HepG2 (cell line): Measurements from ENCODE around the gene ARID3C. TPM values are rescaled to one million over a fixed set of nuclear protein-coding genes. Genes with fewer than 3 reads are reported as not detected.

Experiments used
- CEBPG ChIP-seq: IDR thresholded peaks from 2 replicates; pipeline ENCODE4 v1.6.1; 2016
- DNMT3B ChIP-seq: conservative IDR thresholded peaks from 2 replicates; pipeline ENCODE4 v1.6.1; 2016; ENCODE audit warnings: missing biosample characterization, control low read depth
- GFI1 ChIP-seq: sonication (generic); formaldehyde crosslinking; IDR thresholded peaks from 2 replicates; pipeline ENCODE4 v1.5.0; 2020; ENCODE audit warnings: missing genetic modification reagents, mild to moderate bottlenecking, borderline replicate concordance
- GTF3A ChIP-seq: sonication (generic); formaldehyde crosslinking; conservative IDR thresholded peaks from 2 replicates; pipeline ENCODE4 v1.4.0; 2020; ENCODE audit warnings: mild to moderate bottlenecking, missing genetic modification reagents
- HES4 ChIP-seq: sonication (generic); formaldehyde crosslinking; IDR thresholded peaks from 2 replicates; pipeline ENCODE4 v1.9.0; 2021; ENCODE audit warnings: mild to moderate bottlenecking, missing genetic modification reagents, borderline replicate concordance
- ISX ChIP-seq: sonication (generic); formaldehyde crosslinking; conservative IDR thresholded peaks from 2 replicates; pipeline ENCODE4 v1.5.0; 2020; ENCODE audit warnings: missing genetic modification reagents
- KDM2A ChIP-seq: sonication (generic); formaldehyde crosslinking; IDR thresholded peaks from 2 replicates; pipeline ENCODE4 v1.4.0; 2020; ENCODE audit warnings: low read depth, missing genetic modification reagents, borderline replicate concordance
- MEF2D ChIP-seq: sonication (generic); formaldehyde crosslinking; IDR thresholded peaks from 2 replicates; pipeline ENCODE4 v1.5.1; 2020; ENCODE audit warnings: mild to moderate bottlenecking, missing genetic modification reagents
- NFE2 ChIP-seq: sonication (generic); formaldehyde crosslinking; IDR thresholded peaks from 2 replicates; pipeline ENCODE4 v1.4.0; 2020; ENCODE audit warnings: missing genetic modification reagents
- NFIB ChIP-seq: sonication (generic); formaldehyde crosslinking; IDR thresholded peaks from 2 replicates; pipeline ENCODE4 v1.9.0; 2021; ENCODE audit warnings: missing genetic modification reagents, mild to moderate bottlenecking, borderline replicate concordance
- PHB2 ChIP-seq: fragments of 450-650 bp; IDR thresholded peaks from 2 replicates; pipeline ENCODE4 v1.6.1; 2018; ENCODE audit not compliant: partially characterized antibody
- RFXAP ChIP-seq: sonication (generic); formaldehyde crosslinking; IDR thresholded peaks from 2 replicates; pipeline ENCODE4 v1.4.0; 2020; ENCODE audit warnings: missing genetic modification reagents, borderline replicate concordance
- TAF15 ChIP-seq: fragments of 200-400 bp; formaldehyde crosslinking; IDR thresholded peaks from one replicate; pipeline ENCODE4 v1.6.1; 2018; ENCODE audit warnings: mild to moderate bottlenecking, low read depth, low read length; ENCODE audit not compliant: poor library complexity, severe bottlenecking
- ZNF124 ChIP-seq: sonication (generic); formaldehyde crosslinking; IDR thresholded peaks from 2 replicates; pipeline ENCODE4 v1.4.0; 2020; ENCODE audit warnings: missing genetic modification reagents
- ZNF264 ChIP-seq: sonication (generic); formaldehyde crosslinking; IDR thresholded peaks from 2 replicates; pipeline ENCODE4 v1.4.0; 2020; ENCODE audit warnings: missing genetic modification reagents
- ZNF296 ChIP-seq: sonication (generic); formaldehyde crosslinking; conservative IDR thresholded peaks from 2 replicates; pipeline ENCODE4 v1.5.0; 2020; ENCODE audit warnings: mild to moderate bottlenecking, missing genetic modification reagents
- ZNF431 ChIP-seq: sonication (generic); formaldehyde crosslinking; IDR thresholded peaks from 2 replicates; pipeline ENCODE4 v1.9.0; 2022; ENCODE audit warnings: missing genetic modification reagents, low read depth, mild to moderate bottlenecking, borderline replicate concordance
- ZNF468 ChIP-seq: sonication (generic); formaldehyde crosslinking; IDR thresholded peaks from 2 replicates; pipeline ENCODE4 v1.8.0; 2022; ENCODE audit warnings: mild to moderate bottlenecking, moderate library complexity, missing genetic modification reagents
- ZNF660 ChIP-seq: sonication (generic); formaldehyde crosslinking; IDR thresholded peaks from 2 replicates; pipeline ENCODE4 v1.5.1; 2020; ENCODE audit warnings: mild to moderate bottlenecking, low read depth, missing genetic modification reagents, borderline replicate concordance
- ZNF737 ChIP-seq: sonication (generic); formaldehyde crosslinking; IDR thresholded peaks from 2 replicates; pipeline ENCODE4 v1.5.0; 2020; ENCODE audit warnings: missing genetic modification reagents, mild to moderate bottlenecking, borderline replicate concordance
- polyA plus RNA-seq, 8 experiments: library from polyadenylated mRNA; depleted of rRNA in 3 of 8; stranded (reverse) in 7 of 8; unstranded in 1 of 8; fragments of >200 nt; fragmentation: Illumina TruSeq in 4 of 8; extraction: Trizol in 4 of 8; gene quantifications; 2 replicates each; pipeline versions ENCODE4 v1.2.1 to v1.2.3, GENCODE V29; 2011 to 2016; ENCODE audit warnings: low read depth in 4 of 8, missing spikeins in 1 of 8, mixed read lengths in 1 of 8; ENCODE audit not compliant: insufficient read depth in 1 of 8
- total RNA-seq, 5 experiments: library from RNA; depleted of rRNA; stranded (reverse); fragments of >200 nt; fragmentation: Illumina TruSeq; extraction: Trizol; gene quantifications; 2 replicates each; pipeline ENCODE4 v1.2.3, GENCODE V29; 2016; ENCODE audit warnings: low read depth in 1 of 5
- TF ChIP-seq, protein P1 (sequence below): conservative IDR thresholded peaks from 2 replicates; pipeline ENCODE4 v1.6.1; 2018; ENCODE audit warnings: missing genetic modification reagents
- TF ChIP-seq, protein P2 (sequence below): sonication (generic); formaldehyde crosslinking; IDR thresholded peaks from 2 replicates; pipeline ENCODE4 v1.5.0; 2020; ENCODE audit warnings: missing genetic modification reagents
- TF ChIP-seq, protein P3 (sequence below): sonication (generic); formaldehyde crosslinking; IDR thresholded peaks from 2 replicates; pipeline ENCODE4 v1.4.0; 2020; ENCODE audit warnings: missing genetic modification reagents
- TF ChIP-seq, protein P4 (sequence below): sonication (generic); formaldehyde crosslinking; IDR thresholded peaks from 2 replicates; pipeline ENCODE4 v1.5.0; 2020; ENCODE audit warnings: missing genetic modification reagents
- TF ChIP-seq, protein P5 (sequence below): IDR thresholded peaks from 2 replicates; pipeline ENCODE4 v1.6.1; 2016

The ARID3C gene
- total and polyA plus RNA-seq, 2 of the 13 experiments (the other 11 are each of a cell fraction or from before 2014, with no cell fraction given), result not detected

DNA sequence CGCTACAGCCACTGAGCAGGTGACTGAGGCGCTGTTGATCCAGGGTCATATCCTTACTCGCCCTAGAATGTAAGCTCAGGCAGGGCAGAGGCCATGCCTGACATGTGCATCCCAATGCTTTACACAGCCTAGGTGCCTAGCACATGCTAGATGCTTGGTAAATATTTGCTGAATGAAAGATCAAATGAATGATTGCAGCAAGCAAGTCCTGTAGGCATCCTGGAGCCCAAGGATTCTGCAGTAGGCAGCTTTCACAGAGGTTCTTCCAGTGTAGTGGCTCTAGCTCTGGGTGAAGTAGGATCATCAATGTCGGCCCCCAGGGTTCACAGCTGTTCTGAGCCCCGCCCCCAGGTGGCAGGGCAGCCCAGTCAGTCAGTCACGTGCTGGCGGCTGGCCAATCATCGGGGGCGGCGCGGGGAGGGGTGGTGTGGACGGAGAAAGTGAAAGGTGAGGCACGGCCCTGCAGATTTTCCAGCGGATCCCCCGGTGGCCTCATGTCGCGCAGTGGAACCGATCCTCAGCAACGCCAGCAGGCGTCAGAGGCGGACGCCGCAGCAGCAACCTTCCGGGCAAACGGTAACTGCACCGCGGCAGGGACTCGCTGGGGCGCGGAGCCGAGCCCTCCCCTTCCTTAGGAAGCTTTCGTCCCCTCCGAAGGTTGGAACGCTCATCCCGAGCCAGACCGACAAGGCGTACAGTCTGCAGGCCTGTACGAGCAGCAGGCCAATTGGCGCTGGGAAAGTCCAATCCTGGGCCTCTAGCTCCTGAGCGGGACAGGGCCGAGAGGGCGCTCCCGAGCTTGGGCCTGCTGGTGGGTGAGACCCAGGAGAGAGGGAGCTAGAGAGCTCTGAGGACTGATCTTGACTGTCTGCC, 17.6 kb upstream of the ARID3C start, which contains the start of gene GALT (continued):
- TF ChIP-seq, protein P1, sequence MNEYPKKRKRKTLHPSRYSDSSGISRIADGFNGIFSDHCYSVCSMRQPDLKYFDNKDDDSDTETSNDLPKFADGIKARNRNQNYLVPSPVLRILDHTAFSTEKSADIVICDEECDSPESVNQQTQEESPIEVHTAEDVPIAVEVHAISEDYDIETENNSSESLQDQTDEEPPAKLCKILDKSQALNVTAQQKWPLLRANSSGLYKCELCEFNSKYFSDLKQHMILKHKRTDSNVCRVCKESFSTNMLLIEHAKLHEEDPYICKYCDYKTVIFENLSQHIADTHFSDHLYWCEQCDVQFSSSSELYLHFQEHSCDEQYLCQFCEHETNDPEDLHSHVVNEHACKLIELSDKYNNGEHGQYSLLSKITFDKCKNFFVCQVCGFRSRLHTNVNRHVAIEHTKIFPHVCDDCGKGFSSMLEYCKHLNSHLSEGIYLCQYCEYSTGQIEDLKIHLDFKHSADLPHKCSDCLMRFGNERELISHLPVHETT (CRISPR knock-in tag), result no peak
- TF ChIP-seq HES4 (peak; percentile 87), GFI1 (peak; percentile 71; the same call in 1 of the 2 replicates), NFE2 (no peak), GTF3A (CRISPR knock-in tag) (no peak), ZNF737 (peak; percentile 54; the same call in 1 of the 2 replicates), CEBPG (peak; percentile 33; the same call in 1 of the 2 replicates), MEF2D (CRISPR knock-in tag) (peak; percentile 63), ZNF296 (no peak), ZNF124 (CRISPR knock-in tag) (peak; percentile 86; the same call in 1 of the 2 replicates), ZNF431 (CRISPR knock-in tag) (no peak; the same call in 1 of the 2 replicates), PHB2 (no peak), ZNF264 (no peak; the same call in 1 of the 2 replicates), RFXAP (CRISPR knock-in tag) (no peak), ZNF660 (CRISPR knock-in tag) (0 out of 2 replicates have a peak, but pooled peaks have one; percentile 65), DNMT3B (no peak; the same call in 1 of the 2 replicates), KDM2A (CRISPR knock-in tag) (peak; percentile 83), ZNF468 (CRISPR knock-in tag) (no peak), ISX (no peak), NFIB (CRISPR knock-in tag) (no peak), TAF15 (no peak)
- TF ChIP-seq, protein P2, sequence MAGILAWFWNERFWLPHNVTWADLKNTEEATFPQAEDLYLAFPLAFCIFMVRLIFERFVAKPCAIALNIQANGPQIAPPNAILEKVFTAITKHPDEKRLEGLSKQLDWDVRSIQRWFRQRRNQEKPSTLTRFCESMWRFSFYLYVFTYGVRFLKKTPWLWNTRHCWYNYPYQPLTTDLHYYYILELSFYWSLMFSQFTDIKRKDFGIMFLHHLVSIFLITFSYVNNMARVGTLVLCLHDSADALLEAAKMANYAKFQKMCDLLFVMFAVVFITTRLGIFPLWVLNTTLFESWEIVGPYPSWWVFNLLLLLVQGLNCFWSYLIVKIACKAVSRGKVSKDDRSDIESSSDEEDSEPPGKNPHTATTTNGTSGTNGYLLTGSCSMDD (CRISPR knock-in tag), result no peak
- TF ChIP-seq, protein P3, sequence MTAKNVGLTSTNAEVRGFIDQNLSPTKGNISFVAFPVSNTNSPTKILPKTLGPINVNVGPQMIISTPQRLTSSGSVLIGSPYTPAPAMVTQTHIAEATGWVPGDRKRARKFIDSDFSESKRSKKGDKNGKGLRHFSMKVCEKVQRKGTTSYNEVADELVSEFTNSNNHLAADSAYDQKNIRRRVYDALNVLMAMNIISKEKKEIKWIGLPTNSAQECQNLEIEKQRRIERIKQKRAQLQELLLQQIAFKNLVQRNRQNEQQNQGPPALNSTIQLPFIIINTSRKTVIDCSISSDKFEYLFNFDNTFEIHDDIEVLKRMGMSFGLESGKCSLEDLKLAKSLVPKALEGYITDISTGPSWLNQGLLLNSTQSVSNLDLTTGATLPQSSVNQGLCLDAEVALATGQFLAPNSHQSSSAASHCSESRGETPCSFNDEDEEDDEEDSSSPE (CRISPR knock-in tag), result no peak
- TF ChIP-seq, protein P4, sequence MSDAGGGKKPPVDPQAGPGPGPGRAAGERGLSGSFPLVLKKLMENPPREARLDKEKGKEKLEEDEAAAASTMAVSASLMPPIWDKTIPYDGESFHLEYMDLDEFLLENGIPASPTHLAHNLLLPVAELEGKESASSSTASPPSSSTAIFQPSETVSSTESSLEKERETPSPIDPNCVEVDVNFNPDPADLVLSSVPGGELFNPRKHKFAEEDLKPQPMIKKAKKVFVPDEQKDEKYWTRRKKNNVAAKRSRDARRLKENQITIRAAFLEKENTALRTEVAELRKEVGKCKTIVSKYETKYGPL, result no peak
- TF ChIP-seq, protein P5, sequence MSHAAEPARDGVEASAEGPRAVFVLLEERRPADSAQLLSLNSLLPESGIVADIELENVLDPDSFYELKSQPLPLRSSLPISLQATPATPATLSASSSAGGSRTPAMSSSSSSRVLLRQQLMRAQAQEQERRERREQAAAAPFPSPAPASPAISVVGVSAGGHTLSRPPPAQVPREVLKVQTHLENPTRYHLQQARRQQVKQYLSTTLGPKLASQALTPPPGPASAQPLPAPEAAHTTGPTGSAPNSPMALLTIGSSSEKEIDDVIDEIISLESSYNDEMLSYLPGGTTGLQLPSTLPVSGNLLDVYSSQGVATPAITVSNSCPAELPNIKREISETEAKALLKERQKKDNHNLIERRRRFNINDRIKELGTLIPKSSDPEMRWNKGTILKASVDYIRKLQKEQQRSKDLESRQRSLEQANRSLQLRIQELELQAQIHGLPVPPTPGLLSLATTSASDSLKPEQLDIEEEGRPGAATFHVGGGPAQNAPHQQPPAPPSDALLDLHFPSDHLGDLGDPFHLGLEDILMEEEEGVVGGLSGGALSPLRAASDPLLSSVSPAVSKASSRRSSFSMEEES (CRISPR knock-in tag), result peak; percentile 80
